G401.6 (cell line): Measurements from ENCODE around the gene MOCS1.
"Not testable (repeated sequence)": the region's sequence is repeated elsewhere in the genome, so short reads cannot be mapped to it uniquely, and the experiment has no call there.

Experiments
- FAIRE-seq: peaks from 2 replicates; lab custom pipeline; 2012; peaks lifted over from hg19 to GRCh38; lab: Jason Lieb, UNC

The MOCS1 gene

GRCh38 chr6:39934131-39934757 lies at the start of gene MOCS1:
MOCS1 (minus strand) TSS chr6:39934462; CDS start chr6:39934417, 45 bp downstream.
- FAIRE-seq, result no peak

GRCh38 chr6:39984051-39984450 lies 49.8 kb upstream of the MOCS1 start:
- no peak for FAIRE-seq

- no peak for FAIRE-seq
These were observed 48.9 kb upstream of the MOCS1 start for GRCh38 chr6:39983193-39983592.

- no peak for FAIRE-seq
These were observed 48.5 kb upstream of the MOCS1 start for GRCh38 chr6:39982720-39983119.

- no peak for FAIRE-seq
These were observed 46.7 kb upstream of the MOCS1 start for GRCh38 chr6:39980839-39981580.

GRCh38 chr6:39979461-39980328 lies 45.4 kb upstream of the MOCS1 start:
- FAIRE-seq, result no peak

GRCh38 chr6:39978240-39978639 lies 44.0 kb upstream of the MOCS1 start:
- no peak for FAIRE-seq

GRCh38 chr6:39973661-39974060 lies 39.4 kb upstream of the MOCS1 start:
- FAIRE-seq, result no peak

GRCh38 chr6:39972717-39973116 lies 38.5 kb upstream of the MOCS1 start:
- FAIRE-seq, result not testable (repeated sequence)

GRCh38 chr6:39971131-39971530 lies 36.9 kb upstream of the MOCS1 start:
- FAIRE-seq, result not testable (repeated sequence)

GRCh38 chr6:39965751-39966150 lies 31.5 kb upstream of the MOCS1 start:
- no peak for FAIRE-seq

GRCh38 chr6:39964530-39964929 lies 30.3 kb upstream of the MOCS1 start:
- no peak for FAIRE-seq

GRCh38 chr6:39964094-39964493 lies 29.8 kb upstream of the MOCS1 start:
- FAIRE-seq, result no peak

GRCh38 chr6:39962831-39963230 lies 28.6 kb upstream of the MOCS1 start:
- no peak for FAIRE-seq

- no peak for FAIRE-seq
These were observed 26.9 kb upstream of the MOCS1 start for GRCh38 chr6:39961178-39961577.

GRCh38 chr6:39958947-39959346 lies 24.7 kb upstream of the MOCS1 start:
- no peak for FAIRE-seq

GRCh38 chr6:39956936-39957335 lies 22.7 kb upstream of the MOCS1 start:
- no peak for FAIRE-seq

GRCh38 chr6:39953076-39953618 lies 18.9 kb upstream of the MOCS1 start:
- no peak for FAIRE-seq

- FAIRE-seq, result no peak
These were observed 17.9 kb upstream of the MOCS1 start for GRCh38 chr6:39952167-39952566.

GRCh38 chr6:39951716-39952115 lies 17.5 kb upstream of the MOCS1 start:
- FAIRE-seq, result no peak

GRCh38 chr6:39951191-39951590 lies 16.9 kb upstream of the MOCS1 start:
- no peak for FAIRE-seq

- no peak for FAIRE-seq
These were observed 16.0 kb upstream of the MOCS1 start for GRCh38 chr6:39950125-39950720.
